A549 (cell line): ENCODE measurements around the gene DGKK.

ENCODE experiments used
- ATOH8 ChIP-seq: fragments of 250-450 bp; sonication (Bioruptor Pico); IDR thresholded peaks from 2 replicates; pipeline ENCODE4 v1.5.0; 2020; ENCODE audit warnings: low read depth, mild to moderate bottlenecking, moderate library complexity
- CHD4 ChIP-seq: fragments of 200-600 bp; sonication (generic); IDR thresholded peaks from 2 replicates; pipeline ENCODE4 v1.6.1; 2016; ENCODE audit warnings: antibody characterized with exemption, mild to moderate bottlenecking, borderline replicate concordance
- ESRRA ChIP-seq: fragments of 150-350 bp; IDR thresholded peaks from 2 replicates; pipeline ENCODE4 v1.6.1; 2014; ENCODE audit warnings: mild to moderate bottlenecking, low read length, borderline replicate concordance
- MAX ChIP-seq: IDR thresholded peaks from 2 replicates; pipeline ENCODE4 v1.6.1; 2012
- MAZ ChIP-seq: fragments of 150-350 bp; IDR thresholded peaks from 2 replicates; pipeline ENCODE4 v1.6.1; 2014; ENCODE audit warnings: antibody characterized with exemption, low read depth, low read length, borderline replicate concordance
- POLR2A ChIP-seq: IDR thresholded peaks from 2 replicates; pipeline ENCODE4 v1.6.1; 2012; ENCODE audit warnings: mild to moderate bottlenecking, low read length
- RCOR1 ChIP-seq: fragments of 150-350 bp; IDR thresholded peaks from 2 replicates; pipeline ENCODE4 v1.6.1; 2014; ENCODE audit warnings: antibody characterized with exemption, low read length, low read depth
- TP53 ChIP-seq: fragments of 250-450 bp; sonication (Bioruptor Pico); IDR thresholded peaks from 2 replicates; pipeline ENCODE4 v1.5.0; 2021; ENCODE audit warnings: mild to moderate bottlenecking, moderate library complexity
- ZNF302 ChIP-seq: fragments of 250-450 bp; sonication (Bioruptor Pico); IDR thresholded peaks from 2 replicates; pipeline ENCODE4 v1.9.0; 2021; ENCODE audit warnings: inconsistent platforms, mild to moderate bottlenecking, moderate library complexity
- TF ChIP-seq, protein P1 (sequence below): fragments of >200 bp; sonication (Bioruptor Twin); formaldehyde crosslinking; IDR thresholded peaks from 3 replicates; pipeline ENCODE4 v1.5.1; 2016
- TF ChIP-seq, protein P2 (sequence below): IDR thresholded peaks from 2 replicates; pipeline ENCODE4 v1.6.1; 2012
- TF ChIP-seq, protein P3 (sequence below): fragments of 200-600 bp; sonication (generic); IDR thresholded peaks from 2 replicates; pipeline ENCODE4 v1.6.1; 2016; ENCODE audit warnings: antibody characterized with exemption, mild to moderate bottlenecking, moderate library complexity

DNA sequence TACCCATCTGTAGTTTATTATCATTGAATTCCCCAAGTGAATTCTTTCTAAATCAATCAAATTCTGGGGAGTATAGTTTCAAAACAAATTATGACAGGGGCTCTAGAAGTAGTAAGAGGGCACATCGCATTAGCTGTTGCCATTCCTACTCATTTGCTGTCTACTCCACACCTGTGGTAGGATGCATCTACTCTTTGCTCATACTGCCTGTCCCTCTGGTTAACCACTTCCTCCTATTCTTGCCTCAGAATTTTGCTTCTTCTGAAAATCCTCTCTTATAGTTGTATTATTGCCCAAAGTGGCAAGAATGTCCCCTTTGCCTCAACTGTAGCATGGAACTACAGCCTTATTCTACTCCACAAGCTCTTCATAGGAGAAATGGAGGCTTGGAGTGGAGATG, 12.7 kb upstream of the DGKK start:
- TF ChIP-seq, protein P1, sequence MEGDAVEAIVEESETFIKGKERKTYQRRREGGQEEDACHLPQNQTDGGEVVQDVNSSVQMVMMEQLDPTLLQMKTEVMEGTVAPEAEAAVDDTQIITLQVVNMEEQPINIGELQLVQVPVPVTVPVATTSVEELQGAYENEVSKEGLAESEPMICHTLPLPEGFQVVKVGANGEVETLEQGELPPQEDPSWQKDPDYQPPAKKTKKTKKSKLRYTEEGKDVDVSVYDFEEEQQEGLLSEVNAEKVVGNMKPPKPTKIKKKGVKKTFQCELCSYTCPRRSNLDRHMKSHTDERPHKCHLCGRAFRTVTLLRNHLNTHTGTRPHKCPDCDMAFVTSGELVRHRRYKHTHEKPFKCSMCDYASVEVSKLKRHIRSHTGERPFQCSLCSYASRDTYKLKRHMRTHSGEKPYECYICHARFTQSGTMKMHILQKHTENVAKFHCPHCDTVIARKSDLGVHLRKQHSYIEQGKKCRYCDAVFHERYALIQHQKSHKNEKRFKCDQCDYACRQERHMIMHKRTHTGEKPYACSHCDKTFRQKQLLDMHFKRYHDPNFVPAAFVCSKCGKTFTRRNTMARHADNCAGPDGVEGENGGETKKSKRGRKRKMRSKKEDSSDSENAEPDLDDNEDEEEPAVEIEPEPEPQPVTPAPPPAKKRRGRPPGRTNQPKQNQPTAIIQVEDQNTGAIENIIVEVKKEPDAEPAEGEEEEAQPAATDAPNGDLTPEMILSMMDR, result no peak
- TF ChIP-seq ATOH8 (CRISPR knock-in tag), result no peak
- no peak for TF ChIP-seq TP53 (CRISPR knock-in tag)
- no peak for TF ChIP-seq ESRRA
- no peak for TF ChIP-seq CHD4
- TF ChIP-seq, protein P2, sequence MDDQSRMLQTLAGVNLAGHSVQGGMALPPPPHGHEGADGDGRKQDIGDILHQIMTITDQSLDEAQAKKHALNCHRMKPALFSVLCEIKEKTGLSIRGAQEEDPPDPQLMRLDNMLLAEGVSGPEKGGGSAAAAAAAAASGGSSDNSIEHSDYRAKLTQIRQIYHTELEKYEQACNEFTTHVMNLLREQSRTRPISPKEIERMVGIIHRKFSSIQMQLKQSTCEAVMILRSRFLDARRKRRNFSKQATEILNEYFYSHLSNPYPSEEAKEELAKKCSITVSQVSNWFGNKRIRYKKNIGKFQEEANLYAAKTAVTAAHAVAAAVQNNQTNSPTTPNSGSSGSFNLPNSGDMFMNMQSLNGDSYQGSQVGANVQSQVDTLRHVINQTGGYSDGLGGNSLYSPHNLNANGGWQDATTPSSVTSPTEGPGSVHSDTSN, result no peak
- TF ChIP-seq POLR2A, result no peak
- no peak for TF ChIP-seq MAZ
- TF ChIP-seq RCOR1, result no peak
- TF ChIP-seq ZNF302 (CRISPR knock-in tag), result no peak
- TF ChIP-seq MAX, result no peak
- TF ChIP-seq, protein P3, sequence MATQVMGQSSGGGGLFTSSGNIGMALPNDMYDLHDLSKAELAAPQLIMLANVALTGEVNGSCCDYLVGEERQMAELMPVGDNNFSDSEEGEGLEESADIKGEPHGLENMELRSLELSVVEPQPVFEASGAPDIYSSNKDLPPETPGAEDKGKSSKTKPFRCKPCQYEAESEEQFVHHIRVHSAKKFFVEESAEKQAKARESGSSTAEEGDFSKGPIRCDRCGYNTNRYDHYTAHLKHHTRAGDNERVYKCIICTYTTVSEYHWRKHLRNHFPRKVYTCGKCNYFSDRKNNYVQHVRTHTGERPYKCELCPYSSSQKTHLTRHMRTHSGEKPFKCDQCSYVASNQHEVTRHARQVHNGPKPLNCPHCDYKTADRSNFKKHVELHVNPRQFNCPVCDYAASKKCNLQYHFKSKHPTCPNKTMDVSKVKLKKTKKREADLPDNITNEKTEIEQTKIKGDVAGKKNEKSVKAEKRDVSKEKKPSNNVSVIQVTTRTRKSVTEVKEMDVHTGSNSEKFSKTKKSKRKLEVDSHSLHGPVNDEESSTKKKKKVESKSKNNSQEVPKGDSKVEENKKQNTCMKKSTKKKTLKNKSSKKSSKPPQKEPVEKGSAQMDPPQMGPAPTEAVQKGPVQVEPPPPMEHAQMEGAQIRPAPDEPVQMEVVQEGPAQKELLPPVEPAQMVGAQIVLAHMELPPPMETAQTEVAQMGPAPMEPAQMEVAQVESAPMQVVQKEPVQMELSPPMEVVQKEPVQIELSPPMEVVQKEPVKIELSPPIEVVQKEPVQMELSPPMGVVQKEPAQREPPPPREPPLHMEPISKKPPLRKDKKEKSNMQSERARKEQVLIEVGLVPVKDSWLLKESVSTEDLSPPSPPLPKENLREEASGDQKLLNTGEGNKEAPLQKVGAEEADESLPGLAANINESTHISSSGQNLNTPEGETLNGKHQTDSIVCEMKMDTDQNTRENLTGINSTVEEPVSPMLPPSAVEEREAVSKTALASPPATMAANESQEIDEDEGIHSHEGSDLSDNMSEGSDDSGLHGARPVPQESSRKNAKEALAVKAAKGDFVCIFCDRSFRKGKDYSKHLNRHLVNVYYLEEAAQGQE, result no peak
